H1 (cell line): ENCODE data around the gene PIP5K1B.

Experiments used
- CHD2 ChIP-seq: IDR thresholded peaks from 2 replicates; pipeline ENCODE4 v1.6.1; 2012; ENCODE audit warnings: low read length, improper control_type of control experiment
- JUND ChIP-seq: IDR thresholded peaks from 2 replicates; pipeline ENCODE4 v1.6.1; 2011; ENCODE audit warnings: mild to moderate bottlenecking, improper control_type of control experiment, low read length
- POLR2A ChIP-seq, 2 experiments: IDR thresholded peaks; 1 replicate in 1 of 2; 2 replicates in 1 of 2; pipeline ENCODE4 v1.6.1; 2011; ENCODE audit warnings: low read depth in 2 of 2, low read length in 2 of 2, mild to moderate bottlenecking in 2 of 2; ENCODE audit errors: control extremely low read depth in 1 of 2
- POLR2AphosphoS5 ChIP-seq: IDR thresholded peaks from 2 replicates; pipeline ENCODE4 v1.6.1; 2011; ENCODE audit warnings: low read depth, low read length
- SIN3A ChIP-seq, 2 experiments: IDR thresholded peaks in 1 of 2; conservative IDR thresholded peaks in 1 of 2; 2 replicates each; pipeline ENCODE4 v1.6.1; 2011 to 2012; ENCODE audit warnings: low read length in 2 of 2, improper control_type of control experiment in 1 of 2, low read depth in 1 of 2, mild to moderate bottlenecking in 1 of 2
- TAF1 ChIP-seq: IDR thresholded peaks from 2 replicates; pipeline ENCODE4 v1.6.1; 2011; ENCODE audit warnings: mild to moderate bottlenecking, low read depth, low read length
- TF ChIP-seq, protein P1 (sequence below), 3 experiments: IDR thresholded peaks; 1 replicate in 2 of 3; 2 replicates in 1 of 3; pipeline versions ENCODE4 v1.5.1 to v1.6.1; 2011; ENCODE audit warnings: low read length in 3 of 3, mild to moderate bottlenecking in 3 of 3, inconsistent platforms in 2 of 3, low read depth in 1 of 3, moderate library complexity in 1 of 3; ENCODE audit not compliant: insufficient read depth in 1 of 3; ENCODE audit errors: control extremely low read depth in 1 of 3

DNA sequence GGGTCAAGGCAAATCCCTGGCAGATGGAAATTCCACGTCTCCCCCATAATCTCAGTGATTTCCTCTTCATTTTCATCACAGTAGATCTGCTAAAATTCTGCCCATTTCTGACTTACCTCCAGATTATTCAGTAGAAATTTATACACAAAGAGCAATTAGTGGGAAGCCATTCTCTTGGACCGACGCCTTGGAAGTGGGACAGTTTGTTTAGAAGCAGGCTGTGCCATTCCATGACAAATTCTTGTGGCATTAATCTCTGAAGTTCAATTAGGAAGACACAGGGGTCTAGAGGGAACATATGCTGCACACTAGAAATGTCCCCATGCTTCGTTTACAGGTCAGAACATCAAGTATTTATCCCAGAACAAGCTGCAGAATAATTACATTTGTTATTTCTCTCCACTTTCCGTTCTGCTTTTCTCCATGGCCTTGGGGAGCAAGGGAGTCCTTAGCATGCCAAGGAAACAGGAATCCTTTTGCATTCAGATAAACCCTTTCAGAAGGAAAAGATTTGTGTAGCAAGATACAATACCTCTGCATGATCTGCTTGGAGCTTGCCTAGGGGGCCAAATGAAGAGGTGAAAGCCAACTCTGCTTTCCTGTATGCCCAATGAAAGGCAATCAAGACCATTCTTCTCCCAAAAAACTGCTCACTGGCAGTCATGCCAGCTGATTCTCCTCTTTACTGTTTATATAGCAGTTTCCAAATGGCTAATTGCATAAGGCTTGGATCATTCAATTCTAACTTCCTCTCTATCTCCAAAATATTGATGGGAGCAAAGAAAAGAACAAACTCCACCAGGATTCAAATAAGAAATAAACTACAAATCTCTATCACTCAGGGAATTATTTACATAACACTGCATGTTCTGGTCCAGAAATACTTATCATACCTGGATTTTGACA lies 311.4 kb downstream of the PIP5K1B start:
- TF ChIP-seq POLR2A (IDR thresholded peaks at IDR 0.05; ENCODE audit: control extremely low read depth in 1 of 2, low read depth in 2 of 2, low read length in 2 of 2) (no peak), POLR2AphosphoS5 (no peak), SIN3A (conservative IDR thresholded peaks at IDR 0.05 in 1 of 2, IDR thresholded peaks at IDR 0.05 in 1 of 2; ENCODE audit: low read depth in 1 of 2, low read length in 2 of 2) (no peak), TAF1 (no peak), CHD2 (no peak), JUND (no peak)
- TF ChIP-seq, protein P1, sequence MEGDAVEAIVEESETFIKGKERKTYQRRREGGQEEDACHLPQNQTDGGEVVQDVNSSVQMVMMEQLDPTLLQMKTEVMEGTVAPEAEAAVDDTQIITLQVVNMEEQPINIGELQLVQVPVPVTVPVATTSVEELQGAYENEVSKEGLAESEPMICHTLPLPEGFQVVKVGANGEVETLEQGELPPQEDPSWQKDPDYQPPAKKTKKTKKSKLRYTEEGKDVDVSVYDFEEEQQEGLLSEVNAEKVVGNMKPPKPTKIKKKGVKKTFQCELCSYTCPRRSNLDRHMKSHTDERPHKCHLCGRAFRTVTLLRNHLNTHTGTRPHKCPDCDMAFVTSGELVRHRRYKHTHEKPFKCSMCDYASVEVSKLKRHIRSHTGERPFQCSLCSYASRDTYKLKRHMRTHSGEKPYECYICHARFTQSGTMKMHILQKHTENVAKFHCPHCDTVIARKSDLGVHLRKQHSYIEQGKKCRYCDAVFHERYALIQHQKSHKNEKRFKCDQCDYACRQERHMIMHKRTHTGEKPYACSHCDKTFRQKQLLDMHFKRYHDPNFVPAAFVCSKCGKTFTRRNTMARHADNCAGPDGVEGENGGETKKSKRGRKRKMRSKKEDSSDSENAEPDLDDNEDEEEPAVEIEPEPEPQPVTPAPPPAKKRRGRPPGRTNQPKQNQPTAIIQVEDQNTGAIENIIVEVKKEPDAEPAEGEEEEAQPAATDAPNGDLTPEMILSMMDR (IDR thresholded peaks at IDR 0.05; ENCODE audit: control extremely low read depth in 1 of 3, insufficient read depth in 1 of 3, low read depth in 1 of 3, low read length in 3 of 3): no peak
